GM18511 (cell line): ENCODE results near the gene VWA7.
A peak's percentile ranks its signal among the peaks of the same experiment; 100 is the strongest.

ENCODE experiments used
- ATAC-seq: cut with Tn5 transposase; IDR thresholded peaks from one replicate; pipeline ENCODE4 v1.9.1; 2021; ENCODE audit warnings: mild to moderate bottlenecking, moderate library complexity; ENCODE audit not compliant: unreplicated experiment

Gene VWA7

GRCh38 chr6:31760790-31761189, 16.3 kb downstream of the VWA7 start:
- ATAC-seq = no peak

- ATAC-seq = no peak
Measured at GRCh38 chr6:31758281-31758680, 18.8 kb downstream of the VWA7 start.

DNA sequence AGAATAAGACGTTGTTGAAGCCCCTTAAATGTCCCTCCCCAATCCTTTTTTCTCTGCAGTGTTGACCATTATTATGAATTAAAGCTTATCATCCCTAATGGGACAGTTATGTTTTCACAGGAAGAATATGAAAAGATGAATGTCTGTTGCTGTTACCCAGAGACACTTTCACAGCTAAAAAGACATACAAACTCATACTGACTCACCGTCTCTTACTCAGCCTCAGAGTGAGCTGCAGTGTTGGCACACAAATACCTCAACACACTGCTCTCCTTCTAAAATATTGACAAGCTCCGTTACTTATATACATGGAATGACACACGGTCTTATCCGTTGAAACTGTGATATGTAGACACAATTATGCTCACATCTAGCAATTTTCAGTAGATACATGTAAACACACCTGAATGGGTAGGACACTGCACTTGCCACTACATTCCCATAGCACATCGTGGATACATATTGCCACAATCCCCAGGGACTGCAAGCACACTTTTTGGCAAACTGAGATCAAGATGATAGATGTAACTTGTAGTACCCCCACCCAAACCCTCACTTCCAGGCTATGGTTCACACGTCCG, 24.3 kb downstream of the VWA7 start:
- ATAC-seq = no peak

DNA sequence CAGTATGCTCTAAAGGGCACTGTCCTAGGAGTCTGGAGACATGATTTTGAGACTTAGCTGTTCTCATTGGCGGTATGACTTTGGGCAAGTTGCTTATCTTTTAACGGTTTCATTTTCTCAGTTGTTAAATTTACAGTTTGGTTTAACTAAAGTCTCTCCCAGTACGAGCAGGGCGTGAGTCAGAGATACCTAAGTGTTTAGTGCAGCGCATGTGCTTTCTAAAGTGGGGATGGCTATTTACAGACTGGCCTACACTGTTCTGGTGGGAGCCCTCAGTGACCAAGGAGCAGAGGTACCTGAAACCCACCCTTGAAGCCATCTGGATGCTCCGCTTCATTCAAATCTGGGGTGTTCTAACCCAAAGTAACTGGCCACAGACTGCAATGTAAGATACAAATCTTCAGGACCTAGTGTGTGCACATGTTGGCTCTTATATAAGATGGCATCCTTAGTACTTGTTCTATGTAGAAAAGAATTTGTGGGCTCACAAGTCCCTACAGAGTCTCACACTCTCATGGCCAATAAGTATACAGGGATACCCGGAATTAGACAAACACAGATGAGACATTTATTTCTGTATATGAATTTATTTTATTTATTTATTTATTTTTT, 26.6 kb downstream of the VWA7 start:
- no peak for ATAC-seq

DNA sequence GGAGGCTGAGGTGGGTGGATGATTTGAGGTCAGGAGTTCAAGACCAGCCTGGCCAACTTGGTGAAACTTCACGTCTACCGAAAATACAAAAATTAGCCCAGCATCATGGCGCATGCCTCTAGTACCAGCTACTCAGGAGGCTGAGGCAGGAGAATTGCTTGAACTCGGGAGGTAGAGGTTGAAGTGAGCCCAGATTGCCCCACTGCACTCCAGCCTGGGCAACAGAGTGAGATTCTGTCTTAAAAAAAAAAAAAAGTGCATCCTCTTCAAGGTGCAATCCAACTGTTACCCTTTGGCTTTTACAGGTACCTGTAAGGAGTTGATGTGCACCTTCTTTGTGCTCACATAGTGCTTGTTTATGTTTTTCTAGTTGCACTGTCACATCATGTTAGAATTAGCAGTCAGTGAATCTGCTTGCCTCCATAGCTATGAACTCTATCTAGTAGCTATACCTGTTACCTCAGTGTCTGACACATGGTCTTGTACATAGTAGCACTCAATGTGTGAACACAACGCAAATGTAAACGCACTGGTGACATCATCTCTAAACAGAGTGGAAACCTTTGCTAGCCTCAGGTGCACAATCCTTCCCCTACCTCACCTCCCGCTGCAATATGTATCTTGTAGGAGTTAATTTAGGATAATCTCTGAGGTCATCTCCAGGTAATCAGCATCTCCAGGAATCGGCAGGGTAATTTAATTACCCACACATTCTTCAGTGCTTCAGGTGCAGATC, 27.7 kb downstream of the VWA7 start:
- ATAC-seq = no peak

DNA sequence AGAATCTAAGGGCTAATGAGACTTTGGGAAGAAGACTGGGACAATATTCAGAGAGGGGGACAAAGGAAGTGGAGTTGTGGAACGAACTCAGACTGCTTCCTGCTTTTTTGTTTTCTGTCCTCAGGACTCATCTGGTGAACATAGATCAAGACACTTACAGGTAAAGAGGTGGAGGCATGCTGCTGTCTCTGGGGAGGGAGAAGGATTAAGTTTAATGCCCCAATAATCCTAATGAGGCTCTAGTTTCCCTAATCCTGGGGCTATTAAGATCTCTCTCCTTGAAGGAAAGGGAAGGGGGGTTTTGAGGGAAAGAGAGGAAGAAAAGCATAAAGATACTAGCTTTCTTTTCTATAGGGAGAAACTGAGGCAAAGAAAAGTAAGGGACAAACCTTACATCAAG, 32.7 kb downstream of the VWA7 start:
- no peak for ATAC-seq

DNA sequence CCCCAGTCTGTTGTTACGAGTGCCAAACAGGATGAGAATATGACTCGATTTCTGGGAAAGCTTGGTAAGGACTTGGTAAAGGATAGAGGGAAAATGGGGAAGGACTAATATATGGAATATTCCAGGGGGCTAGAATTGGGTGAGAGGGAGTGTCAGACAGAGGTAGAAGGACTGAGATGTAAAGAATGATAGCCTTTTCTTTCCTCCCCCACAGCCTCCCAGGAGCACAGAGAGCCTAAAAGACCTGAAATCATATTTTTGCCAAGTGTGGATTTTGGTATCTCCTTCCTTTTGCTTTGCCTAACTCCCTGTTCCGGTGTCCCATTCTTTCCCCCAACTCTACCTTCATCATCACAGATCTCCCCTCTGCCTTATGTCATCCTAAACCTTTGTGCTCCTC, 34.2 kb downstream of the VWA7 start:
- no peak for ATAC-seq

GRCh38 chr6:31741815-31742214, 35.3 kb downstream of the VWA7 start:
- no peak for ATAC-seq

DNA sequence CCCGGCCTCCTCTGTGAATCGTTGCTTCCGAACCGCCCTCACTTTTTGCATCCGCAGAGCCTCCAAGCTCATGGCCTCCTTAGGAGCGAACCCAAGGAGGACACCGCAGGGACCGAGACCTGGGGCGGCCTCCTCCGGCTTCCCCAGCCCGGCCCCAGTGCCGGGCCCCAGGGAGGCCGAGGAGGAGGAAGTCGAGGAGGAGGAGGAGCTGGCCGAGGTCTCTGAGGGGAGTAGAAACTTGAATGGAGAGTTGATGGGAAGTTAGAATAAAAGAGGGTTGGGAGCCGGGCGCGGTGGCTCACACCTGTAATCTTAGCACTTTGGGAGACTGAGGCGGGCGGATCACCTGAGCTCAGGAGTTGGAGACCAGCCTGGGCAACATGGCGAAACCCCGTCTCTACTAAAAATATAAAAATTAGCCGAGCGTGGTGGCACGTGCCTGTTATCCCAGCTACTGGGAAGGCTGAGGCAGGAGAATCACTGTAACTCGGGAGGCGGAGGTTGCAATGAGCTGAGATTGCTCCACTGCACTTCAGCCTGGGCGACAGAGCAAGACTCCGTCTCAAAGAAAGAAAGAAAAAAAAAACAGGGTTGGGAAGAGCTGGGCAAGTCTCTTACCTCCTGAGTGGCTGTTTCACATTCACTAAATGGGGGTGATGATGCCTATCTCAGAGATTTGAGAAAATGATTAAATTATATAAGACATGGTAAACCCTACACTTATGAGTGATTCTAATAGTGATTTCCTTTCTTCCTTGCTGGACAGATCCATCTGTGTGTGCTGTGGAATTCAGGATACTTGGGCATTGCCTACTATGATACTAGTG, 36.5 kb downstream of the VWA7 start:
- no peak for ATAC-seq

GRCh38 chr6:31739639-31740396, 37.3 kb downstream of the VWA7 start, which contains the start of gene MSH5:
MSH5 (plus strand) TSS chr6:31740005; CDS start chr6:31740467, 462 bp downstream.
- peak; percentile 71 for ATAC-seq

DNA sequence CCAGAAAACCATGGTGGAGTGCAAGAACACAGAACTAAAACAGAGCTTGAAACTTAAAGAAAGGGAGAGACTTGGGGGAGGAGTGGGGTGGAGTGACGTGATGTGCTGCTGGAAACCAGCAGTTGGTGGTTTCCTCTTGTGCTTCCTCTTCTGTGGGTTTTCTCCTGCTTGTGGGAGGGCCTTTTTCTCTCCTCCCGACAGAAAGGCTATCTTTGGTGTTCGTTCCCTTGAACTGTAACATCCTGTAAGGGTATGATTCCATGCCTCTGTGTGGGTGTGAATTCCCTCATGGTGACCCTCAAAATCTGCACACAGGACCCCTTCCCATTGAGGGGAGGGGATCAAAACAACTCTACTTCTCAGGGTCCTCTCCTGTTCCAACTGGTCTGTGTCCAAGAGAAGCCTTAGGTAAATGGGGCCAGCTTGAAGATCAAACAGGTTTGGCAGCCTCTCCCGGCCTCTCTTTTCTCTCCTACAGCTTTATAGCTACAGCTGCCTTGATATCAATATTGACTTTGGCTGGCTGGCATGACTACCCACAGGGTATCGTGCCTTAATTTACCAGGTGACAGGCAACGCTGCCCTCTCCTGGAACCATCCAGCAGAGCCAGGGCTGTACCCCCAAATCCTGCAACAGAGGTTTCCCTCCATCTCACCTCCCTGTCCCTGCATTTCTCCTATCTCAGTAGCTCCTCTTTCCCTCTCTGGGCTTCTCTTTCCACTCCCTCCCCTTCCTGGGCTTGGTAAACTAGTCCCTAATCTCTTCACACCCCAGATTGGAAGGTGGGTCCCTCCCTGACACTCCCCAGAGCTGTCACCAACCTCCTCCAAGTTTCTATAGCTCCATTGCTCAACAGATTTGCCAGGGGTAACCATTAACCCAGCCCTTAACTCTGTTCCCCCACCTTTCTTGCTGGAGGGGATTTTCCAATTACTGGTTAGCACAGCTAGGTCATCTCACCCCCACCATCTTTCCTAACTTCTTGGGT, 38.8 kb downstream of the VWA7 start:
- ATAC-seq = no peak

DNA sequence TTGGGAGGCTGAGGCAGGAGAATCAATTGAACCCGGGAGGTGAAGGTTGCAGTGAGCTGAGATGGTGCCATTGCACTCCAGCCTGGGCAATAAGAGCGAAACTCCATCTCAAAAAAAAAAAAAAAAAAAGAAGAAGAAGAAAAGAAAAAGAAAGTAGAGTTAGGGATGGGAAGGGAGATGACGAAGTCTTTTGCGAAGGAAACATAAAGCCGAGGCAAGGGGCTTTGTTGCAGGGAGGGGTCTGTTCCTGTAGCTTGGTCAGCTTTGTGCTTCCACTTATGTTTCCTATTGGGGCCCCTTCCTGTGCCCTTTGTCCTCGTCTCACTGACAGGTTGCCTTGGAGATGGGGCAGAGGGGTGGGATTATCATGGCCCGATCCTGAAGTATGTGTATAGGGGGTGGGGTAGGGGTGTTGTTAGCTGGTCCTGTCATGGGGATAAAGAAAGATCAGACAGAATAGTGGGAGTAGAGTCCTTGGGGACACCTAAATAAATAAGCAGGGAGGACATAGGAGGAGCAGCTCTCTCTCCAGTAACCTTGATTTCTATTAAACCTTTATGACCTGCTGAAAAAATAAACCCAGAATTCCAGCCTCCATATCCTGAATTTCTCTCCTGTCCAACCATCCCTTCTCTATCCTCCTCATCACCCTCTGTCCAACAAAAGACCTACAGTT, 39.7 kb downstream of the VWA7 start:
- ATAC-seq = no peak

DNA sequence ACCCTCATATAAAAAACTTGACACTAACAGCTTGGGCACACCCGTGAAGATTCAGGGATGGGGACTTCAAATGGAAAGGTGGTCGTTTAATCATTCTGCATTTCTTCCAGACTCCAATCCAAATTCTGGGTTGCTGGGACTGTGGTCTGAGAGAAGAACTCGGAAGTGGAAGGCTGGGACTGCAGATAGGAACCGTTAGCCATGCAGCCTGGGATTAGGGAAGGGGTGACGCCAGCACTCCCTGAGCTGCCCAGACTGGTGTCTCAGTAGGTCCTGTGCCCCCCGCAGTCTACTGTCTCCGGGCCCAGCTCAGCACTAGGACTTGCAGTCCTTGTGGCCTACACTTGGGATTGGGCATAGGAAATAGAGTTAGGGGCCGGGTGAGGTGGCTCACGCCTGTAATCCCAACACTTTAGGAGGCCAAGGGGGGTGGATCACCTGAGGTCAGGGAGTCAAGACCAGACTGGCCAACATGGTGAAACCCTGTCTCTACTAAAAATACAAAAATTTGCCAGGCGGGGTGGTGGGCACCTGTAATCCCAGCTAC, 40.3 kb downstream of the VWA7 start:
- ATAC-seq = no peak

GRCh38 chr6:31736021-31736767, 40.9 kb downstream of the VWA7 start, which contains the start of gene CLIC1:
CLIC1 (minus strand) TSS chr6:31736530; CDS start chr6:31736300, 230 bp downstream.
- ATAC-seq = no peak

- ATAC-seq = no peak
Measured at GRCh38 chr6:31734821-31735406, 42.2 kb downstream of the VWA7 start.

DNA sequence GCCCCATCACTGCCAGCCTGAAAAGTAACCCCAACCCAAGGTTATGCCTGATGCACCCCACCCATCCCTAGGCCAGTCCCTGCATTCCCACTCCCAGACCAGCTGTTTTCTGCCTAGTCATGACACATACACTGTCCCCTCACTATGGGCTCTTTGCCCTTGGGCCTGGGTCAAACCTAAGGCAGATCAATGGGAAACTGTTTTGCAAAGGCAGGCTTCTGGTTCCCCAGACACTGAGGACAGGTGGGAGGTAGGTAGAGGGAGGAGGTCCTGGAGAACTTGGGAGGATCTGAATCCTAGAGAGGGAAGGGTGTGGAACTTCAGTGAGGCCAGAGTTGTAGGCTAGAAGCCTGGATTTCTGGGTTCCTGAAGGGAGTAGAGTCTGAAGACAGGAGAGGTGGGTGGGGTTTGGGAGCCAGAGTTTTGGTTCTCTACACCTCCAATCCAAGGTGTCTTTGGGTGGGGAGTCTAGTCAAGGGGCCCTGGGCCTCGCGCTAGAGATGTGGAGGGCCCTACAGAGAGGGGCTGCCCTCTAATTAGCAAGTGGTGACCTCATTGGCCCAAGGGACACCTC, 42.8 kb downstream of the VWA7 start:
- ATAC-seq = no peak

DNA sequence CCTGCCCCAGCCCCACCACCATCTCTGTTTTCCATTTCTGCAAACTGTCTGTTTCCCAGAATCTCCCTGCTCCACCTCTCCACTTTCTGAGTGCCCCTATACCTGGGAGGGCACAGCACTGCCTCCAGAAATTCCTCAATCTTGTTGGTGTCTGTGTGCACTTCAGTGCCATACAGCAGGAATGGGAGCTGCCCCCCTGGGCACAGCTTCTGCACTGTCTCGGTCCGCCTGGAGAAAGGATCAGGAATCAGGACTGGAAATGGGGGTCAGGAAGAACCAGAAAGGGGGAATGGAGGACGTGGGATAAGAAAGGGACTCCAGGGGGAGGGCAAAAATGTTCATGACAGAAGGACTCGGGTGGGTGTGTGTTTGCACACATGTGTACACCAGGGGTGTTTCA, 43.4 kb downstream of the VWA7 start:
- ATAC-seq = no peak
